K562 (cell line): ENCODE results near the gene MED13L. TPM values are rescaled to one million over a fixed set of nuclear protein-coding genes. Genes with fewer than 3 reads are reported as not detected.

Source experiments
- ATAC-seq: fragments of 200-7000 bp; cut with Tn5 transposase; 3 replicates; pipeline ENCODE4 v1.9.1; 2020; ENCODE audit warnings: moderate library complexity
- BruUV-seq: library from RNA; stranded (reverse); fragments of 400-500 nt; replicated peaks from 2 replicates; lab custom pipeline; 2021; lab: Mats Ljungman, UMichigan
- CTCF ChIA-PET: fragments of 300-600 bp; formaldehyde crosslinking; extraction: SDS; loops from one replicate; lab custom pipeline; 2021; ENCODE audit warnings: low intra/inter-chr PET ratio; lab: Yijun Ruan, JAX
- POLR2A ChIA-PET: fragments of 300-600, 350-650 bp; sonication (Branson Sonifier 250); formaldehyde crosslinking; extraction: SDS; loops from one replicate; lab custom pipeline; 2021; ENCODE audit warnings: antibody characterized with exemption, inconsistent platforms; lab: Yijun Ruan, JAX
- DNase-seq, 4 experiments: peaks; one replicate each; pipeline versions ENCODE4 v3.0.0 to v3.0.0-alpha.2; 2011 to 2018; ENCODE audit warnings: low spot score in 3 of 4, mixed read lengths in 3 of 4; ENCODE audit errors: extremely low read depth in 1 of 4
- FAIRE-seq: peaks from 2 replicates; lab custom pipeline; 2011; peaks lifted over from hg19 to GRCh38; lab: Jason Lieb, UNC
- H2AFZ ChIP-seq: 2 replicates; pipeline ENCODE4 v1.6.0; 2011; ENCODE audit warnings: low read depth, low read length, control low read depth, inconsistent platforms
- H3K27ac ChIP-seq: fragments of 200-600 bp; 3 replicates; pipeline ENCODE4 v1.8.0; 2011; ENCODE audit warnings: low read depth, mild to moderate bottlenecking, control low read depth, inconsistent platforms, low read length, moderate library complexity, mixed read lengths; ENCODE audit errors: extremely low read depth
- H3K27me3 ChIP-seq, 2 experiments: fragments of 300-600 bp in 1 of 2; 2 replicates in 1 of 2; 3 replicates in 1 of 2; pipeline versions ENCODE4 v1.6.0 to v1.8.0; 2011; ENCODE audit warnings: inconsistent platforms in 2 of 2, low read length in 2 of 2, mild to moderate bottlenecking in 1 of 2, mixed read lengths in 1 of 2, moderate library complexity in 1 of 2; ENCODE audit not compliant: control insufficient read depth in 2 of 2, insufficient read depth in 2 of 2
- H3K36me3 ChIP-seq: fragments of 300-600 bp; 3 replicates; pipeline ENCODE4 v1.8.0; 2011; ENCODE audit warnings: mild to moderate bottlenecking, low read length, inconsistent platforms; ENCODE audit not compliant: control insufficient read depth, insufficient read depth
- H3K4me1 ChIP-seq, 2 experiments: fragments of 200-600 bp in 1 of 2; replicated peaks in 1 of 2; 2 replicates in 1 of 2; 3 replicates in 1 of 2; pipeline versions ENCODE4 v1.5.1 to v1.8.0; 2011; ENCODE audit warnings: inconsistent platforms in 2 of 2, low read length in 2 of 2, mild to moderate bottlenecking in 1 of 2, mixed read lengths in 1 of 2, moderate library complexity in 1 of 2; ENCODE audit not compliant: control insufficient read depth in 2 of 2, insufficient read depth in 2 of 2
- H3K4me2 ChIP-seq: 2 replicates; pipeline ENCODE4 v1.6.1; 2011; ENCODE audit warnings: low read length, control low read depth, inconsistent platforms, mixed read lengths; ENCODE audit not compliant: insufficient read depth
- H3K4me3 ChIP-seq: fragments of 200-600 bp; sonication (generic), shearing (Covaris generic); 2 replicates; pipeline ENCODE4 v1.5.1; 2016; ENCODE audit warnings: control low read depth, inconsistent platforms
- H3K79me2 ChIP-seq: fragments of 200-600 bp; 3 replicates; pipeline ENCODE4 v1.8.0; 2011; ENCODE audit warnings: low read length, inconsistent platforms; ENCODE audit not compliant: control insufficient read depth, insufficient read depth
- H3K9ac ChIP-seq, 2 experiments: 2 replicates each; pipeline versions ENCODE4 v1.6.0 to v1.6.1; 2011; ENCODE audit warnings: low read depth in 2 of 2, low read length in 2 of 2, control low read depth in 1 of 2, inconsistent platforms in 1 of 2, mild to moderate bottlenecking in 1 of 2, mixed read lengths in 1 of 2; ENCODE audit not compliant: insufficient read depth in 1 of 2
- H3K9me1 ChIP-seq: one replicate; pipeline ENCODE4 v1.6.0; 2011; ENCODE audit warnings: inconsistent platforms, mild to moderate bottlenecking, low read length, moderate library complexity; ENCODE audit not compliant: control insufficient read depth, insufficient read depth
- H3K9me3 ChIP-seq: replicated peaks from 2 replicates; pipeline ENCODE4 v1.5.1; 2011; ENCODE audit warnings: low read depth, low read length, inconsistent platforms; ENCODE audit not compliant: control insufficient read depth, insufficient read depth
- H4K20me1 ChIP-seq: replicated peaks from 2 replicates; pipeline ENCODE4 v1.6.1; 2011; ENCODE audit warnings: low read length, inconsistent platforms, mixed read lengths; ENCODE audit not compliant: control insufficient read depth, insufficient read depth
- BRD4 ChIP-seq: fragments of 200-600 bp; sonication (generic); IDR thresholded peaks from 2 replicates; pipeline ENCODE4 v1.6.1; 2017; ENCODE audit warnings: inconsistent platforms
- CCAR2 ChIP-seq: fragments of 200-400 bp; formaldehyde crosslinking; IDR thresholded peaks from 2 replicates; pipeline ENCODE4 v1.6.1; 2017; ENCODE audit warnings: mild to moderate bottlenecking, low read depth, low read length
- GATAD2A ChIP-seq: fragments of 450-650 bp; IDR thresholded peaks from 2 replicates; pipeline ENCODE4 v1.6.1; 2017
- HDAC8 ChIP-seq: fragments of 450-650 bp; IDR thresholded peaks from 2 replicates; pipeline ENCODE4 v1.6.1; 2016; ENCODE audit warnings: mild to moderate bottlenecking, missing genetic modification characterization, moderate library complexity, missing compliant biosample characterization
- HNRNPLL ChIP-seq: fragments of 200-400 bp; formaldehyde crosslinking; IDR thresholded peaks from 2 replicates; pipeline ENCODE4 v1.6.1; 2017; ENCODE audit warnings: low read length, low read depth, mild to moderate bottlenecking; ENCODE audit not compliant: poor library complexity, severe bottlenecking
- KLF6 ChIP-seq: fragments of 250-450 bp; sonication (Bioruptor Pico); IDR thresholded peaks from 2 replicates; pipeline ENCODE4 v1.4.0; 2020; ENCODE audit warnings: mild to moderate bottlenecking, moderate library complexity, borderline replicate concordance
- MIER1 ChIP-seq: fragments of 450-650 bp; IDR thresholded peaks from 2 replicates; pipeline ENCODE4 v1.6.1; 2016; ENCODE audit warnings: antibody characterized with exemption, mild to moderate bottlenecking, low read depth
- TAF9B ChIP-seq: fragments of 450-650 bp; IDR thresholded peaks from 2 replicates; pipeline ENCODE4 v1.6.1; 2018; ENCODE audit warnings: mild to moderate bottlenecking; ENCODE audit not compliant: partially characterized antibody
- TBL1XR1 ChIP-seq, 2 experiments: IDR thresholded peaks; 2 replicates each; pipeline ENCODE4 v1.6.1; 2012; ENCODE audit warnings: improper control_type of control experiment in 2 of 2, low read length in 2 of 2, mild to moderate bottlenecking in 1 of 2
- XRCC5 ChIP-seq: fragments of 200-400 bp; formaldehyde crosslinking; IDR thresholded peaks from 2 replicates; pipeline ENCODE4 v1.6.1; 2017; ENCODE audit warnings: low read depth, mild to moderate bottlenecking, low read length
- ZNF324 ChIP-seq: fragments of 250-450 bp; sonication (Bioruptor Pico); IDR thresholded peaks from 2 replicates; pipeline ENCODE4 v1.4.0; 2020; ENCODE audit warnings: mild to moderate bottlenecking
- ZNF347 ChIP-seq: fragments of 450-650 bp; formaldehyde crosslinking; IDR thresholded peaks from 2 replicates; pipeline ENCODE4 v1.4.0; 2020; ENCODE audit warnings: low read depth, mild to moderate bottlenecking, moderate library complexity
- WGBS: fragments of 100-300 bp; shearing (Covaris generic); methylation state at CpG from one replicate; pipeline ENCODE4 v1.1.6; 2016; ENCODE audit warnings: low coverage, mixed read lengths; ENCODE audit not compliant: insufficient coverage; ENCODE audit errors: missing lambda C conversion rate; 5-methylcytosine and 5-hydroxymethylcytosine counted together
- in situ Hi-C: fragments of 300-500 bp; cut with MboI; formaldehyde crosslinking; loops from 4 replicates; pipeline ENCODE4 v1.15.0; 2018; ENCODE audit warnings: inconsistent platforms, mixed read lengths
- intact Hi-C: fragments of 100-400 bp; cut with micrococcal nuclease; formaldehyde crosslinking; loops from 2 replicates; pipeline ENCODE4 v1.14.2; 2022
- polyA plus RNA-seq, 8 experiments: library from polyadenylated mRNA; depleted of rRNA in 4 of 8; stranded (reverse) in 5 of 8; unstranded in 3 of 8; fragments of >200 nt; fragmentation: Nextera tagmentation in 2 of 8; fragmentation: Illumina TruSeq in 1 of 8; extraction: Ambion mirVana in 2 of 8; extraction: Trizol in 1 of 8; gene quantifications; 2 replicates each; pipeline versions ENCODE4 v1.2.1 to v1.2.3, GENCODE V29; 2011 to 2014; ENCODE audit warnings: inconsistent platforms in 1 of 8, missing spikeins in 1 of 8
- total RNA-seq, 7 experiments: library from RNA; depleted of rRNA in 6 of 7; stranded (reverse); fragments of >200 nt in 6 of 7; fragmentation: Illumina TruSeq in 2 of 7; extraction: Trizol in 2 of 7; gene quantifications; 2 replicates each; pipeline versions ENCODE4 v1.2.1 to v1.2.3, GENCODE V29; 2011 to 2021; ENCODE audit warnings: low replicate concordance in 1 of 7
- TF ChIP-seq, protein P1 (sequence below): fragments of 200-400 bp; formaldehyde crosslinking; IDR thresholded peaks from 2 replicates; pipeline ENCODE4 v1.6.1; 2017; ENCODE audit warnings: mild to moderate bottlenecking, low read depth, low read length, moderate library complexity
- TF ChIP-seq, protein P2 (sequence below): fragments of 150-350 bp; IDR thresholded peaks from 2 replicates; pipeline ENCODE4 v1.6.1; 2014; ENCODE audit warnings: low read depth, mild to moderate bottlenecking, low read length, borderline replicate concordance
- TF ChIP-seq, protein P3 (sequence below): IDR thresholded peaks from 2 replicates; pipeline ENCODE4 v1.6.1; 2016; ENCODE audit warnings: missing genetic modification characterization, missing compliant biosample characterization

MED13L gene
- total and polyA plus RNA-seq, 9 of the 15 experiments (the other 6 are each of a cell fraction or from before 2014, with no cell fraction given) = 13.4 to 90.3 (median 36.9) TPM

DNA sequence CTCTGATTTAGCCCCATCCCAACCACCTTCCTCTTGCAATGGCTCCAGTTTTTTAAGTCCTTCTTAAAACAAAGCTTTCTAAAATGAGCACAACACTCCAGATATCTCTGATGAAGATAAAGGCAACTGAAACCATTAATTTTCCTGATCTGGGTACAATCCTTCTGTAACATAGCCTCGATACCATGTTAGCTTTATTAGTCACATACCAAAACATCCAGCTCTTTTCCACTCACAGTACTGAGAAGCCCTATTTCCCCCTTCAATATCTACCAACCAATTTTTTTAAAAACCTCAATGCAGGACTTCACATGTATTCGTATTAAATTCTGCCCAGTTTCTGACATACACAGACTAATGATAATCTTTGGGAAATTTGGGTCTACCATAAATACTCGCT is 105.9 kb downstream of the MED13L start:
- FAIRE-seq (peak; percentile 26), ATAC-seq (no peak), DNase-seq (no peak)
- ChIA-PET POLR2A (interaction anchor here (1.0 to 1.8 kb wide), 6 partner anchors 10 to 25 kb away, joined by 3 to 7 read pairs (median 4); no protein-coding TSS in a partner anchor), CTCF (no interaction called here)
- intact Hi-C loops (no loop called here), in situ Hi-C loops (no loop called here)
- peak overlapping the region in 1 of 2 experiments; percentile 57; a peak in 1 of 4 replicates for H3K9ac ChIP-seq
- 38% methylated on average over 3 of the region's 3 CpGs for WGBS
- H3K9me3 ChIP-seq = no peaks in the 10 kb centered on the region
- no peaks in the 10 kb centered on the region for H3K9me1 ChIP-seq
- peaks cover 3 to 43% of the 10 kb centered on the region in 2 experiments; a peak in 4 of 5 replicates for H3K4me1 ChIP-seq
- peak overlapping the region; percentile 83 for H3K27ac ChIP-seq
- H3K4me2 ChIP-seq = no peak overlapping the region
- H3K4me3 ChIP-seq = no peak overlapping the region
- no peaks in the 10 kb centered on the region for H3K36me3 ChIP-seq
- no peak overlapping the region for H2AFZ ChIP-seq
- H4K20me1 ChIP-seq = peaks cover 10% of the 10 kb centered on the region; the same call in 1 of the 2 replicates
- no peaks in the 10 kb centered on the region for H3K27me3 ChIP-seq
- peaks cover 100% of the 10 kb centered on the region for H3K79me2 ChIP-seq
- BruUV-seq = no TSS peak
- TF ChIP-seq TAF9B (no peak), HNRNPLL (no peak), HDAC8 (no peak), MIER1 (no peak), ZNF347 (CRISPR knock-in tag) (no peak), CCAR2 (no peak), XRCC5 (no peak), KLF6 (CRISPR knock-in tag) (no peak), ZNF324 (CRISPR knock-in tag) (no peak), TBL1XR1 (IDR thresholded peaks at IDR 0.05; ENCODE audit: low read length in 2 of 2) (no peak), GATAD2A (no peak), BRD4 (no peak)
- TF ChIP-seq, protein P1, sequence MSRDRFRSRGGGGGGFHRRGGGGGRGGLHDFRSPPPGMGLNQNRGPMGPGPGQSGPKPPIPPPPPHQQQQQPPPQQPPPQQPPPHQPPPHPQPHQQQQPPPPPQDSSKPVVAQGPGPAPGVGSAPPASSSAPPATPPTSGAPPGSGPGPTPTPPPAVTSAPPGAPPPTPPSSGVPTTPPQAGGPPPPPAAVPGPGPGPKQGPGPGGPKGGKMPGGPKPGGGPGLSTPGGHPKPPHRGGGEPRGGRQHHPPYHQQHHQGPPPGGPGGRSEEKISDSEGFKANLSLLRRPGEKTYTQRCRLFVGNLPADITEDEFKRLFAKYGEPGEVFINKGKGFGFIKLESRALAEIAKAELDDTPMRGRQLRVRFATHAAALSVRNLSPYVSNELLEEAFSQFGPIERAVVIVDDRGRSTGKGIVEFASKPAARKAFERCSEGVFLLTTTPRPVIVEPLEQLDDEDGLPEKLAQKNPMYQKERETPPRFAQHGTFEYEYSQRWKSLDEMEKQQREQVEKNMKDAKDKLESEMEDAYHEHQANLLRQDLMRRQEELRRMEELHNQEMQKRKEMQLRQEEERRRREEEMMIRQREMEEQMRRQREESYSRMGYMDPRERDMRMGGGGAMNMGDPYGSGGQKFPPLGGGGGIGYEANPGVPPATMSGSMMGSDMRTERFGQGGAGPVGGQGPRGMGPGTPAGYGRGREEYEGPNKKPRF = no peak
- TF ChIP-seq, protein P2, sequence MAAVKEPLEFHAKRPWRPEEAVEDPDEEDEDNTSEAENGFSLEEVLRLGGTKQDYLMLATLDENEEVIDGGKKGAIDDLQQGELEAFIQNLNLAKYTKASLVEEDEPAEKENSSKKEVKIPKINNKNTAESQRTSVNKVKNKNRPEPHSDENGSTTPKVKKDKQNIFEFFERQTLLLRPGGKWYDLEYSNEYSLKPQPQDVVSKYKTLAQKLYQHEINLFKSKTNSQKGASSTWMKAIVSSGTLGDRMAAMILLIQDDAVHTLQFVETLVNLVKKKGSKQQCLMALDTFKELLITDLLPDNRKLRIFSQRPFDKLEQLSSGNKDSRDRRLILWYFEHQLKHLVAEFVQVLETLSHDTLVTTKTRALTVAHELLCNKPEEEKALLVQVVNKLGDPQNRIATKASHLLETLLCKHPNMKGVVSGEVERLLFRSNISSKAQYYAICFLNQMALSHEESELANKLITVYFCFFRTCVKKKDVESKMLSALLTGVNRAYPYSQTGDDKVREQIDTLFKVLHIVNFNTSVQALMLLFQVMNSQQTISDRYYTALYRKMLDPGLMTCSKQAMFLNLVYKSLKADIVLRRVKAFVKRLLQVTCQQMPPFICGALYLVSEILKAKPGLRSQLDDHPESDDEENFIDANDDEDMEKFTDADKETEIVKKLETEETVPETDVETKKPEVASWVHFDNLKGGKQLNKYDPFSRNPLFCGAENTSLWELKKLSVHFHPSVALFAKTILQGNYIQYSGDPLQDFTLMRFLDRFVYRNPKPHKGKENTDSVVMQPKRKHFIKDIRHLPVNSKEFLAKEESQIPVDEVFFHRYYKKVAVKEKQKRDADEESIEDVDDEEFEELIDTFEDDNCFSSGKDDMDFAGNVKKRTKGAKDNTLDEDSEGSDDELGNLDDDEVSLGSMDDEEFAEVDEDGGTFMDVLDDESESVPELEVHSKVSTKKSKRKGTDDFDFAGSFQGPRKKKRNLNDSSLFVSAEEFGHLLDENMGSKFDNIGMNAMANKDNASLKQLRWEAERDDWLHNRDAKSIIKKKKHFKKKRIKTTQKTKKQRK = no peak
- TF ChIP-seq, protein P3, sequence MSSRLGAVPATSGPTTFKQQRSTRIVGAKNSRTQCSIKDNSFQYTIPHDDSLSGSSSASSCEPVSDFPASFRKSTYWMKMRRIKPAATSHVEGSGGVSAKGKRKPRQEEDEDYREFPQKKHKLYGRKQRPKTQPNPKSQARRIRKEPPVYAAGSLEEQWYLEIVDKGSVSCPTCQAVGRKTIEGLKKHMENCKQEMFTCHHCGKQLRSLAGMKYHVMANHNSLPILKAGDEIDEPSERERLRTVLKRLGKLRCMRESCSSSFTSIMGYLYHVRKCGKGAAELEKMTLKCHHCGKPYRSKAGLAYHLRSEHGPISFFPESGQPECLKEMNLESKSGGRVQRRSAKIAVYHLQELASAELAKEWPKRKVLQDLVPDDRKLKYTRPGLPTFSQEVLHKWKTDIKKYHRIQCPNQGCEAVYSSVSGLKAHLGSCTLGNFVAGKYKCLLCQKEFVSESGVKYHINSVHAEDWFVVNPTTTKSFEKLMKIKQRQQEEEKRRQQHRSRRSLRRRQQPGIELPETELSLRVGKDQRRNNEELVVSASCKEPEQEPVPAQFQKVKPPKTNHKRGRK (tag) = no peak
